BLaER1 treated with 17β-estradiol and CSF1 and Interleukin-3, amounts not matched to agents 10 nM and 100 nM (cell line): ENCODE measurements around the gene OAF.

Experiments
- H3K27ac ChIP-seq, 11 experiments: shearing (Covaris generic); formaldehyde crosslinking; 2 replicates each; pipeline ENCODE4 v1.8.1; 2022
- H3K27me3 ChIP-seq, 11 experiments: shearing (Covaris generic); formaldehyde crosslinking; 2 replicates each; pipeline ENCODE4 v1.8.1; 2022
- H3K36me3 ChIP-seq, 11 experiments: shearing (Covaris generic); formaldehyde crosslinking; 2 replicates each; pipeline ENCODE4 v1.8.1; 2022
- H3K4me1 ChIP-seq, 10 experiments: shearing (Covaris generic); formaldehyde crosslinking; 2 replicates each; pipeline ENCODE4 v1.8.1; 2022
- H3K4me2 ChIP-seq, 11 experiments: shearing (Covaris generic); formaldehyde crosslinking; 2 replicates each; pipeline ENCODE4 v1.8.1; 2022
- H3K4me3 ChIP-seq, 10 experiments: shearing (Covaris generic); formaldehyde crosslinking; 2 replicates each; pipeline ENCODE4 v1.8.1; 2022
- H3K9ac ChIP-seq, 11 experiments: shearing (Covaris generic); formaldehyde crosslinking; 2 replicates each; pipeline ENCODE4 v1.8.1; 2022
- H3K9me3 ChIP-seq, 11 experiments: shearing (Covaris generic); formaldehyde crosslinking; replicated peaks in 1 of 11; 2 replicates each; pipeline ENCODE4 v1.8.1; 2022
- H4K20me1 ChIP-seq, 11 experiments: shearing (Covaris generic); formaldehyde crosslinking; 2 replicates each; pipeline ENCODE4 v1.8.1; 2022
- Cebpa-rat ChIP-seq, 11 experiments: shearing (Covaris generic); IDR thresholded peaks; 2 replicates each; pipeline ENCODE4 v1.8.1; 2022

OAF gene

GRCh38 chr11:120226242-120226641, 15.4 kb downstream of the OAF start:
- TF ChIP-seq Cebpa-rat (IDR thresholded peaks at IDR 0.05): no peak
- Histone ChIP-seq H3K4me2 (peak overlapping the region in 5 of 11 experiments; percentile 80 to 93 (median 86); a peak in 9 of 22 replicates), H3K4me3 (no peak overlapping the region), H3K9ac (peak overlapping the region in 4 of 11 experiments; percentile 2 to 30 (median 10); a peak in 1 of 22 replicates), H4K20me1 (peaks cover 0 to 10% (median 0%) of the 10 kb centered on the region in 11 experiments; a peak in 2 of 22 replicates), H3K9me3 (no peaks in the 10 kb centered on the region), H3K27me3 (no peaks in the 10 kb centered on the region), H3K4me1 (peaks cover 29 to 58% (median 48%) of the 10 kb centered on the region in 10 experiments), H3K27ac (peak overlapping the region in 8 of 11 experiments; percentile 19 to 82 (median 66); a peak in 10 of 22 replicates), H3K36me3 (peaks cover 0 to 14% (median 0%) of the 10 kb centered on the region in 11 experiments; a peak in 3 of 22 replicates)

- no peaks in the 10 kb centered on the region for H3K9me3 ChIP-seq
- no peaks in the 10 kb centered on the region for H3K27me3 ChIP-seq
- H3K4me2 ChIP-seq: peak overlapping the region in 5 of 11 experiments; percentile 15 to 88 (median 81); a peak in 8 of 22 replicates
- peak overlapping the region in 7 of 11 experiments; percentile 19 to 82 (median 71); a peak in 8 of 22 replicates for H3K27ac ChIP-seq
- peaks cover 0 to 14% (median 0%) of the 10 kb centered on the region in 11 experiments; a peak in 3 of 22 replicates for H3K36me3 ChIP-seq
- TF ChIP-seq Cebpa-rat (IDR thresholded peaks at IDR 0.05): no peak
- H3K4me1 ChIP-seq: peaks cover 29 to 58% (median 47%) of the 10 kb centered on the region in 10 experiments
- H3K4me3 ChIP-seq: no peak overlapping the region
- peak overlapping the region in 2 of 11 experiments; percentile 9 to 10; a peak in 1 of 22 replicates for H3K9ac ChIP-seq
- H4K20me1 ChIP-seq: peaks cover 0 to 12% (median 0%) of the 10 kb centered on the region in 11 experiments; a peak in 2 of 22 replicates
Measured at GRCh38 chr11:120226714-120227113, 15.9 kb downstream of the OAF start.

- Histone ChIP-seq H3K9me3 (no peaks in the 10 kb centered on the region), H3K4me1 (peaks cover 29 to 52% (median 45%) of the 10 kb centered on the region in 10 experiments), H4K20me1 (peaks cover 0 to 12% (median 0%) of the 10 kb centered on the region in 11 experiments; a peak in 2 of 22 replicates), H3K9ac (peak overlapping the region in 3 of 11 experiments; percentile 9 to 23 (median 10); a peak in 1 of 22 replicates), H3K27me3 (no peaks in the 10 kb centered on the region), H3K4me3 (no peak overlapping the region), H3K36me3 (peaks cover 0 to 14% (median 0%) of the 10 kb centered on the region in 11 experiments; a peak in 3 of 22 replicates), H3K4me2 (peak overlapping the region in 4 of 11 experiments; percentile 15 to 88 (median 80); a peak in 6 of 22 replicates), H3K27ac (peak overlapping the region in 6 of 11 experiments; percentile 11 to 82 (median 52); a peak in 8 of 22 replicates)
- no peak for TF ChIP-seq Cebpa-rat (IDR thresholded peaks at IDR 0.05)
Measured at GRCh38 chr11:120227228-120227852, 16.5 kb downstream of the OAF start.

- H3K27ac ChIP-seq: no peak overlapping the region
- H3K36me3 ChIP-seq: peaks cover 0 to 14% (median 0%) of the 10 kb centered on the region in 11 experiments; a peak in 3 of 22 replicates
- TF ChIP-seq Cebpa-rat (IDR thresholded peaks at IDR 0.05): no peak
- no peak overlapping the region for H3K4me2 ChIP-seq
- H3K4me3 ChIP-seq: no peak overlapping the region
- peaks cover 22 to 42% (median 36%) of the 10 kb centered on the region in 10 experiments for H3K4me1 ChIP-seq
- peaks cover 0 to 6% (median 0%) of the 10 kb centered on the region in 11 experiments; a peak in 3 of 22 replicates for H3K27me3 ChIP-seq
- peaks cover 0 to 19% (median 0%) of the 10 kb centered on the region in 11 experiments; a peak in 4 of 22 replicates for H4K20me1 ChIP-seq
- no peaks in the 10 kb centered on the region for H3K9me3 ChIP-seq
- no peak overlapping the region for H3K9ac ChIP-seq
Measured at GRCh38 chr11:120228794-120229384, 18.1 kb downstream of the OAF start.

GRCh38 chr11:120229451-120230424, 18.9 kb downstream of the OAF start:
- H3K9ac ChIP-seq: no peak overlapping the region
- no peak overlapping the region for H3K4me2 ChIP-seq
- TF ChIP-seq Cebpa-rat (IDR thresholded peaks at IDR 0.05): no peak
- no peak overlapping the region for H3K4me3 ChIP-seq
- no peaks in the 10 kb centered on the region for H3K9me3 ChIP-seq
- peaks cover 22 to 42% (median 30%) of the 10 kb centered on the region in 10 experiments for H3K4me1 ChIP-seq
- H3K27me3 ChIP-seq: peaks cover 0 to 11% (median 0%) of the 10 kb centered on the region in 11 experiments; a peak in 3 of 22 replicates
- H3K27ac ChIP-seq: no peak overlapping the region
- peaks cover 0 to 28% (median 0%) of the 10 kb centered on the region in 11 experiments; a peak in 5 of 22 replicates for H4K20me1 ChIP-seq
- peaks cover 0 to 14% (median 0%) of the 10 kb centered on the region in 11 experiments; a peak in 3 of 22 replicates for H3K36me3 ChIP-seq

GRCh38 chr11:120230433-120231071, 19.7 kb downstream of the OAF start:
- Histone ChIP-seq H4K20me1 (peaks cover 0 to 35% (median 0%) of the 10 kb centered on the region in 11 experiments; a peak in 5 of 22 replicates), H3K4me1 (peaks cover 20 to 42% (median 27%) of the 10 kb centered on the region in 10 experiments), H3K4me3 (no peak overlapping the region), H3K9ac (no peak overlapping the region), H3K27ac (no peak overlapping the region), H3K4me2 (no peak overlapping the region), H3K27me3 (peaks cover 0 to 11% (median 0%) of the 10 kb centered on the region in 11 experiments; a peak in 3 of 22 replicates), H3K36me3 (peaks cover 0 to 14% (median 0%) of the 10 kb centered on the region in 11 experiments; a peak in 3 of 22 replicates), H3K9me3 (no peaks in the 10 kb centered on the region)
- TF ChIP-seq Cebpa-rat (IDR thresholded peaks at IDR 0.05): no peak

- peaks cover 14 to 38% (median 31%) of the 10 kb centered on the region in 10 experiments for H3K4me1 ChIP-seq
- H3K36me3 ChIP-seq: peaks cover 0 to 8% (median 0%) of the 10 kb centered on the region in 11 experiments; a peak in 3 of 22 replicates
- TF ChIP-seq Cebpa-rat (IDR thresholded peaks at IDR 0.05): no peak
Measured at GRCh38 chr11:120231963-120232362, 21.1 kb downstream of the OAF start.

More at GRCh38 chr11:120231963-120232362, 21.1 kb downstream of the OAF start:
- H3K9ac ChIP-seq: no peak overlapping the region
- no peaks in the 10 kb centered on the region for H3K9me3 ChIP-seq
- peaks cover 0 to 16% (median 0%) of the 10 kb centered on the region in 11 experiments; a peak in 4 of 22 replicates for H3K27me3 ChIP-seq
- no peak overlapping the region for H3K4me3 ChIP-seq
- H4K20me1 ChIP-seq: peaks cover 0 to 35% (median 0%) of the 10 kb centered on the region in 11 experiments; a peak in 6 of 22 replicates
- H3K4me2 ChIP-seq: no peak overlapping the region
- no peak overlapping the region for H3K27ac ChIP-seq
